GM19438 (cell line): Measurements from ENCODE around the gene MYOZ3.

Experiments
- ATAC-seq: cut with Tn5 transposase; IDR thresholded peaks from one replicate; pipeline ENCODE4 v1.9.1; 2021; ENCODE audit warnings: low read depth; ENCODE audit not compliant: unreplicated experiment

MYOZ3 gene

DNA sequence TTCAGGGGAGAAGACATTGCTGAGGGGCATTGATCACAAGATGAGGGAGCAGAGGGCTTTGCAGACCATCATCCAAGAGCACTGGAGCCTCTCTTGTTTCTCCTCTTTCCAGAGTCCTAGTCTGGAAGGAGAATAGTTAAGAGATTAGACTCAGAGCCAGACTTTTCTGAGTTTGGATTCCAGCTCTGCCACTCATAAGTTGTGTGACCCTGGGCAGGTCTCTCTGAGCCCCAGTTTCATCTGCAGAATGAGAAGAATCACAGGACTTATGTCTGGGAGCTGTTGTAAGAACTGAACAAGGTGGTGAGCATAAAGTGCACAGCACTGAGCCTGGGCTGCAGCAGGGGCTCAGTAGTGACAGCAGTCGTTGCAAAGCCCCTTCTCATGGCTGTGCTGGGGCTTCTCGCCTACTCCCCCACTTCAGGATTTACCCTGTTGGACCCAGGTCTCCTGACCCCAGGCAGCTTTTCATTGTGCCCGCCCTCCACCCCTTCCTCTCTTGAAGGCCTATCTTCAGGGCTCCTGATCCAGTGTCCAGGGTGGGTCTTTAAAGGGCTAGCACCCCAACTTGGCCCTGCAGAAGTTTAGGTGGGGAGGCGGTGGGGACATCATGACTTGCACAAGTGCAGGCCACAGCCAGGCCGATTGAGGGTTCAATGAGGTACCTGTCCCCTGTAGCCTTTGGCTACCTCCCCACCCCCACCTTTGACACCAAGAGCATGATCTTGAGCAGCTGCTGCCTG, 19.1 kb upstream of the MYOZ3 start:
- ATAC-seq: no peak

DNA sequence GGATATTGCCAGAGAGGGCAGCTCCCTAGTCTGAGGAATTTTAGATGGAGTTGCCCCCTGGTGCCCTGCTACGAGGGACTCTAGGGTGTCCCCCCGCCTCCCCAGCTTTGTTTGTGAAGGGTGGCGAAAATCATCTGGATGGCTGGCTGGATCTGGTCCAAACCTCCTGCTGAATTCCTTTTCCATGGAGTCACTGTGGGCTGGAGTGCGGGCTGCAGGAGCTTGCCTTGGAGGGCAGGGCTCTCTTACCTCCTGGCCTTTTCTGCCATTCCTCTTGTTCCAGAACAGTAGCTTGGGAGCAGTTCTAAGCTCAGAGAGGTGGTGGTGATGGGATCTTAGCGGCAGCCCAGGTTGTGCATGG, 18.5 kb upstream of the MYOZ3 start:
- ATAC-seq: no peak

DNA sequence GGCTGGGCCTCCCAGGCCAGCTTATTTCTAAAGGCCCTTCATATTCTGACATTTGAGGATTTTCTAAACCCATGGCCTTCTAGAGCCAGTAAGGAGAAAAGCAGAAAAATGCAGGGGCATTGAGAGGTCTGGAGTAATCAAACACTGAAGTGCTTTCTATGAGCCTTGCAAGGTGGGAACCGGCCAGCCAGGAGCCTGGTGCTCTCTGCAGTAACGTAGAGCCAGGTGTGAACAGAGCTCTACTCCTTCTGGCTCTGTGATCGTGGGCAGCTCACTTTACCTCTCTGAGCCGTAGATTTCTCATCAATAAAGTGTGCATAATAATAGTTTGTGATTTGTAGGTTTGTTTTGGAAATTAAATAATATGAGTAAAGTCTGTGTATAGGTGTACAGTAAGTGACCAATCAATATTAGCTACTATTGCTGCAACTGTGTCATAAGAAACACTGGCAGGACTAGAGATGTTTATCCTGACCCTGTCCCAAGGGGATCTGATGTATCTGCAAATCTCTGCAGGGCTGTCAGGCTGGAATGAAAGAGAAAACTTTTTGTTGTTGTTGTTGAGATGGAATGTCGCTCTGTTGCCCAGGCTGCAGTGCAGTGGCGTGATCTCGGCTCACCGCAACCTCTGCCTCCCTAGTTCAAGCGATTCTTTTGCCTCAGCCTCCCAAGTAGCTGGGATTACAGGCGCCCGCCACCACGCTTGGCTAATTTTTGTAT, 17.9 kb upstream of the MYOZ3 start:
- no peak for ATAC-seq

DNA sequence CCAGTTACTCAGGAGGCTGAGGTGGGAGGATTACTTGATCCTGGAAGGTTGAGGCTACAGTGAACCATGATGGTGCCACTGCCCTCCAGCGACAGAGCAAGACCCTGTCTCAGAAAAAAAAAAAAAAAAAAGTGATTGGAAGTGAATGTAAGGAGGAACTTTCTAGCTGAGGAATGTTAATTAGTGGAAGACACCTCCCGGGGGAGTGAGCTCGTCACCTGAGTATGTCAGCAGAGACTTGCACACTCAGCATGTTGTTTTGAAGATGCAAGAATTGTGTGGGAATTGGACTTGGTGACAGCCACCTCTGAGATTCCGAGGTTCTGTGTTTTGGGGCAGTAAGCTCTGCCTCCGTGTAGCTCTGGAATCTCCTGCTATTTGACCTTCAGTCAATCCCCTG, 17.0 kb upstream of the MYOZ3 start:
- no peak for ATAC-seq

DNA sequence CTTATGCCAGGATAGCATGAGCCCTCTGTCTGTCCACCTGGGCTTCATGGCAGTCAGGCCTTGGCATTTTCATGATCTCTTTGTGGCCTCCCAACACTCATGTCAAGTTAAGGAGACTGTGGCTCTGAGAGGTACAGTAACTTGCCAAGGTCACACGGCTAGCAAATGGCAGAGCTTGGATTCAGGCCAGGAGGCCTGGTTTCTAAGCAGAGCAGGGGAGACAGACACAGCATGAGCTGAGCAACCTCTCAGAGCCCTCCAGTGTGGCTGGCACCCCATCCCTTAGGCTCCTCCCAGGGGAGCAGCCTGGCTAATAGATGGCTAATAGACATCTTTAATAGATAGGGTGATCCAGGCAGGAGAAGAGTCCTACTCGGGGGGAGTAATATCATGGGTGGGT, 16.5 kb upstream of the MYOZ3 start:
- ATAC-seq: no peak

DNA sequence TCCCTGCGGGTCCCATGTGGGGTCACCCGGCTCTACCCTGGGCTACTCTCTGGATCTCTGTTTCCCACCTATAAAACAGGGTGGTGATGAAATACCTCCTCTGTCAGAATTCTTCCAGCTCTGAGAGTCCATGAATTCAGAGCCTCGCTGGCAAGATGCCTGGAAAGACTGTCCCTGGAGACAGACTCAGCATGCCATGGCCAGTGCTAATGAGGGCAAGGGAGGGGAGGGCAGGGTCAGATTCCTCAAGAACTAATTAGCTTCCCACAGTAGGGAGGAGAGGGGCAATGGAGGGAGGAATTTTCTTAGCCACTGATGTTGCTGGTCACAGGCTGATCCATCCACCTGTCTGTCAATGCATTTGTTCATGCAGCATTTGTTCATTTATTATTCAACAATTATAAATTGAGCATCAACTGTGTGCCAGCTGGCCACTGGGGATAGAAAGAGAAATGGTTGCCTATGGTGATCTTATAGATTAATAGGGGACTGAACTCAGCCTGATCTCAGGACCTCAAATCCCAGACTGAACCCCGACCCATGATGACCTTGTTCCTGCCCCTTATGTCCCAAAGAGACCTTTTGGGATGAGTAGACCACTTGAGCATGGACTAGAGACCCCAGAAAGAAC, 15.9 kb upstream of the MYOZ3 start:
- no peak for ATAC-seq

DNA sequence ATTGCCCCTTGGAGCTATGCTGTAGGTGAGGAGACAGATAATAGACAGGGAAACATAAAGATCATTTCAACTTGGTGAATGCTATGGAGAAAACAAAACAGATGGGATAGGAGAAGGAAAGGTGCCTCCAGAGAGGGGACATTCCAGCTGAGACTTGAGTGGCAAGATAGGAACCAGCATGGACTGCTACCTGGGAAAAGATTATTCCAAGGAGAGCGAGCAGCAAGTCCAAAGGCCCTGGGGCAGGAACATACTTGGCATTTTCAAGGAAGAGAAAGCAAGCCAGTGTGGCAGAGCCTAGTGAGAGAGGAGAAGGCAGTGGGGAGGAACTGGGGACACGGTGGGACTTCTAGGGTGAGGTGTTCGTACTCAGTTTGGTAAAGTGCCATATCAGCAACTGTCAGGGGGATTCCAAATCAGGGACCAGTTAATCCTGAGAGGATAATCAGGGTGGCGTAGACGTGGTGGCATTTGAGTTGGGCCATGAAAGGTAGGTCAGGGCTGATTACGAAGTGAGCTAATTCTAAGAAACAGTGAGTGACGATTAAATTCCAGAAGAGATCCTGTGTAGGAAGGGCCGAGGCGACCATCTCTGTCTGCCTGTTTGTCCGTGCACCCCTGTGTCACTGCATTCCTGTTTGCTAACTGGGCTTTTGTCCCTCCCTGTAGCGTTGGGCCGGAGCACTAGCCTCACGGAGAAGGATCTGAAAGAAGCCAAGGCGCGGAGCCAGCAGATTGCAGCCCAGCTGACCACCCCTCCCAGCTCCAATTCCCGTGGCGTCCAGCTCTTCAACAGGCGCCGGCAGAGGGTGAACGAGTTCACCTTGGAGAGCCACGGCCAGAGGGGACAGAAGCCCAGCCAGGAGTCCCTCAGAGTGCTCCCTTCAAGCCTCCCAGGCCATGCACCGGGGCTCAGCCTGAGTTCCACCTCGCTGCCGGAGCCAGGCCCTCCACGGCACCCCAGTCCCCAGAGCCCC, 13.5 kb upstream of the MYOZ3 start:
- no peak for ATAC-seq

DNA sequence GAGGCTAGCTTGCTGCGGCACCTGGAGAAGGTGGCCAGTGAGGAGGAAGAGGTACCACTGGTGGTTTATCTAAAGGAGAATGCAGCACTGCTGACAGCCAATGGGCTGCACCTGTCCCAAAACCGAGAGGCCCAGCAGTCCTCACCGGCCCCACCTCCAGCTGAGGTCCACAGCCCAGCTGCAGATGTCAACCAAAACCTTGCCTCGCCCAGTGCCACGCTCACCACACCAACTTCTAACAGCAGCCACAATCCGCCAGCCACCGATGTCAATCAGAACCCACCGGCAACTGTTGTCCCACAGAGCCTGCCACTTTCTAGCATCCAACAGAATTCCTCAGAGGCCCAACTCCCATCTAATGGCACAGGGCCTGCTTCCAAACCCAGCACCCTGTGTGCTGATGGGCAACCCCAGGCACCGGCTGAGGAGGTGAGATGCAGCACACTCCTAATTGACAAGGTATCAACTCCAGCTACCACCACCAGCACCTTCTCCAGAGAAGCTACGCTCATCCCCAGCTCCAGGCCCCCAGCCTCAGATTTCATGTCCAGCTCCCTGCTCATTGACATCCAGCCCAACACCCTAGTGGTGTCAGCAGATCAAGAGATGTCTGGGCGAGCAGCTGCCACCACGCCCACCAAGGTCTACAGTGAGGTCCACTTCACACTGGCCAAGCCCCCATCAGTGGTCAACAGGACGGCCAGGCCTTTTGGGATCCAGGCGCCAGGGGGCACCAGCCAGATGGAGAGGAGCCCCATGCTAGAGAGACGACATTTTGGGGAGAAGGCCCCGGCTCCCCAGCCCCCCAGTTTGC, 12.6 kb upstream of the MYOZ3 start:
- ATAC-seq: no peak

DNA sequence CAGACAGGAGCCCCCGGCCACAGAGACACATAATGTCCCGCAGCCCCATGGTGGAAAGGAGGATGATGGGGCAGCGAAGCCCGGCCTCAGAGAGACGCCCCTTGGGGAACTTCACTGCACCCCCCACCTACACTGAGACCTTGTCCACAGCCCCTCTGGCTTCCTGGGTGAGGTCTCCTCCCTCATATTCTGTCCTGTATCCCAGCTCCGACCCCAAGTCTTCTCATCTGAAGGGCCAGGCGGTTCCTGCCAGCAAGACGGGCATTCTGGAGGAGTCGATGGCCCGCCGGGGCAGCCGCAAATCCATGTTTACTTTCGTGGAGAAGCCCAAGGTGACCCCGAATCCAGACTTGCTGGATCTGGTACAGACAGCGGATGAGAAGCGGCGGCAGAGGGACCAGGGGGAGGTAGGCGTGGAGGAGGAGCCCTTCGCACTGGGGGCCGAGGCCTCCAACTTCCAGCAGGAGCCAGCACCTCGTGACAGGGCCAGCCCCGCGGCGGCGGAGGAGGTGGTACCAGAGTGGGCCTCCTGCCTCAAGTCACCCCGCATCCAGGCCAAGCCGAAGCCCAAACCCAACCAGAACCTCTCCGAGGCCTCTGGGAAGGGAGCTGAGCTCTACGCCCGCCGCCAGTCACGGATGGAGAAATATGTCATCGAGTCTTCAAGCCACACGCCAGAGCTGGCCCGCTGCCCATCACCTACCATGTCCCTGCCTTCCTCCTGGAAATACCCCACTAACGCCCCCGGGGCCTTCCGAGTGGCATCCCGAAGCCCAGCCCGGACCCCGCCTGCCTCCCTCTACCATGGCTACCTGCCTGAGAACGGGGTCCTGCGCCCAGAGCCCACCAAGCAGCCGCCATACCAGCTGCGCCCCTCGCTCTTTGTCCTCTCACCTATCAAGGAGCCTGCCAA, 11.7 kb upstream of the MYOZ3 start:
- no peak for ATAC-seq

DNA sequence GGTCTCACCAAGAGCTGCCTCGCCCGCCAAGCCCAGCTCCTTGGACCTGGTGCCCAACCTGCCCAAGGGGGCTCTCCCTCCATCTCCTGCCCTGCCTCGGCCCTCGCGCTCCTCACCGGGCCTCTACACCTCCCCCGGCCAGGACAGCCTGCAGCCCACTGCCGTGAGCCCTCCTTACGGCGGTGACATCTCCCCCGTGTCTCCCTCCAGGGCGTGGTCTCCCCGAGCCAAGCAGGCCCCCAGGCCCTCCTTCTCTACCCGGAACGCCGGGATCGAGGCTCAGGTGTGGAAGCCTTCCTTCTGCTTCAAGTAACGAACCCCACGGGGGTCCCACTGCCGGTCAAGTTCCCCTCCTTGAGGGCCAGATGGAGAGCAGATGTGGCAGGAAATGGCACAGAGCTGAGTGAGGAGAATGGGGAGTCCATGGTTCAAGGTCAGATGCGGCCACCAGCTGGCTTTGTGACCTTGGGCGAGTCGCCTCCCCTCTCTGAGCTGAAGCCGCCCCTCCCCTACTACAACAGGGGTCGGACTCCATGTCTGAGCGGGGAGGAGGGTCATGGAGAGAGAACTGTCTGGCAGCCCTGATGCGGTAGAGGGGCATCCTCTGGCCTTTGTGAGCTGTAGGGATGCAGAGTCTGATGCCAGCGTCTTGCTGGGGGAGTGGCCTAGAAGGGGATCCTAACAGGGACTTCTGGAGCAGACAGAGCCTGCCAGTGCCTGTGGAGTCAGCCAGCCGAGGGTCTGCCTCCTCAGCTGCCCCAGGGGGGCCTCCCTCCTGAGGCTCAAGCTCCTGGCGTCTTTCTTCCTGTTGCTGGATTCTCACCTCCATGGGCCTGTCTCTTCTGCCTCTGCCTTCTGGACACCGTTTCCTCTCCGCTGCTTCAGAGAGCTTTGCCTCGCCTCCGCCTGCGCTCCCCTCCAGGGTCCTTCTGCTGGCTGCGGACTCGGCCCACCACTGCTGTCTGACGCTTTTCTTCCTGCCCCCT, 10.7 kb upstream of the MYOZ3 start:
- ATAC-seq: no peak

DNA sequence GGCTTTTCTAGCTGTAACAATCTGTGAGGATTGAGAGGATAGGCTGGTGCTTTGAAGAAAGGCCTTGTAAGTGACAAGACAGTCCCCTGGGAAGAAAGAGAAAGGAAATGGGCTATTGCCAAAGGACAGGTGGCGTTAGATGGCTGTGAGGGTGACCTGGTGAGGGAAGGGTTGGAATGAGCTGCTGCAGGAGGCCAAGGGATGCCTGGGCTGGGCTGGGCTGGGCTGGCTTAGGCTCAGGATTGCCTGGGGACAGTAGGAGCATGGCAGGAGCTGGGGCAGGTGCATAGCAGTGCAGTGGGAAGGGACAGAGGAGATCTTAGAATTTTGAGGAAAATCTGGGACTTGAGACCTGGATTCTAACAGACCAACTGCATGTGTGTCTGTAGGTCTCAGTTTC, 9.7 kb upstream of the MYOZ3 start:
- ATAC-seq: no peak

DNA sequence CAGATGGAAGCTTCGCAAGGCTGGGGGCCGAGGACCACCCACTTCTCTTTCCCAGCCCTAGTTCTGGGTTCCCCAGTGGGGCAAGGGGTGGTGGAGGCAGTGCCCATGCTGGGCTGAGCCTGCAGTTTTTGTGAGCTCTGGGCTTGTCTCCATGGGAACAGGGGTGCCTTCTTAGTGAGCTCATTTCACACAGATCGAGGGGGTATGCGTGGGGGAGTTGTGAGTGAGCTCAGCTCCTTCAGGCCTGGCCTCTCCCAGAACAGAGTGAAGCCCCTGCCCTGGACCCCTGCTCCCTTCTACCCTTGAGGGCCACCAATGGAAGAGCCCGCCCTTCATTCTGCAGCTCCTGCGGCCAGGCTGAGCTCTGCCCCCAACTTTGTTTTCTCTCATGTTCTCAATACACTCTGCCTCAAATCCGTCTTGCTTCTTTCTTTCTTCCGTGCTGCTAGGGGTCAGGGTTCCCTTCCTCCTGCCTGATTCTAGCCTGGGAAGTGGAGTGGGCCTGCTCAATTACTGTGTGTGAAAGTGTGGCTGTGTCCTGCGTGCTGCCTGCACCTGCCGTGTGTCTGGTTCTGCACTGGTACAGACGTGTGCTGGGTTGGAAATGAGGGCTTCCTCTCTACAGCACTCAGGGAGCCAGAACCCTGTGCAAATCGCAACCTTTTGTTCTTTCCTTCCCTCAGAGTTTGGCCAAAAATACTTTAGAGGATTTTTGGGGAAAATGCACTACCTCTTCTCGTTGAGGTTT, 9.0 kb upstream of the MYOZ3 start:
- no peak for ATAC-seq

DNA sequence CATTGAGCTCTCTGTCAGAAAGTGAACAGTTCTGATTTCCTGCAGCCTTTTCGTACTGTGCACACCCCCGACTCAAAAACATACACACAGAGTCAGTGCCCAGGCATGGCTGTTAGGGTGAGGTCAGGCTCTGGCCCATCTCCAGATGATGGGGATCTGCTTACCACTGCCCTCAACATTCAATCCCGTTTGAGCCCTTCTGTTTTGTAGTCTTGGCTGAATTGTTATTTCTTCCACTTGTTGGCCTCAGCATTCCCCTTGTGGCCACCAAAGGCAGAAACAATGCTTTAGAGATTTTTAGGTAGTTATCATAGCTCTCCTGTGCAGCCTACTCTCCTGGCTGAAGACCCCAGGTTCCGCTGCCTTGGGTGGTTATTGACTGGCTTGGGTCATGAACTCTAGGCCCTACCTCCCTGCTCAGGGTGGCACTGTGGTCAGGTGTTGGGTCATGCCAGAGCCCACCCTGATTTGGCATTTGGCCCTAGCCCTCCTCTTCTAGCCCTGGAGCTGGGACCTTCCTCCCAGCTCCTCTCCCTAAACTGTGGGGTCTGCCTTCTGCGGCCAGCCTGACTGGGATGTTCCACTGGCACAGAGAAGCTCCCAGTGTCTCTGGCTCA, 7.8 kb upstream of the MYOZ3 start:
- ATAC-seq: no peak

DNA sequence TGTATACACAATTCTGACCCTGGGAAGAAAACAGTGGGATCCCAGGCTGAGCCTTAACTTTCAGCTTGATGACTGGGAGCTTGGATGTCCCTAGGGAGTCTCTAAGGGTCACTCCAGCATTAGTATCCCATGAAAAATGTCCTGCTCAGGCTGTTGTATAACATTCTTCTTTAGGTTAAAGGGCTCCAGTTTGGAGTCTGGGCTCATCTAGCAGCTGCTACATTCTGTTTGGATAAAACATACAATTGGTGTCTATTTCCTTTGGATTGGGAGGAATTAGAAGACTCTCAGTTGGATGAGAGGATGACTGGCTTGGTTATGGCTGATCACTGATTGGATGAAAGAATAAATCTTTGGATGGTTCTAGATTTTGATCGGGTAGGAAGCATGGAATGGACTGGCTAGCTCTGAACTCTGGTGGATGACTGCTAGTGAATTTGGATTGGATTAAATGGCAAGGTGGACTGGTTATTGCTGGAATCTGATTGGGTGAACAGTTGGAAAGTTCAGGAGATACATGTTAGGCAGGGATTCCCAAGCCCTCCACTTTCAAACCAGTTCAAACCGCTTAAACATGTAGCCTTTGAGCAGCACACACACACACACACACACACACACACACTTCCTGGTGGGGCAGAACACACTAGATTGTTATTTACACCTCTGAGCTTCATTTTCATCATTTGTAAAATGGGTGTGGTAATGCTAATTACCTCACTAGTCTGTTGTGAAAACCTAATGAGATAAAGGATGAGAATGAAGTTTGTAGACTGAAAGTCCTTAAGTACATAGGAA, 7.1 kb upstream of the MYOZ3 start:
- no peak for ATAC-seq

DNA sequence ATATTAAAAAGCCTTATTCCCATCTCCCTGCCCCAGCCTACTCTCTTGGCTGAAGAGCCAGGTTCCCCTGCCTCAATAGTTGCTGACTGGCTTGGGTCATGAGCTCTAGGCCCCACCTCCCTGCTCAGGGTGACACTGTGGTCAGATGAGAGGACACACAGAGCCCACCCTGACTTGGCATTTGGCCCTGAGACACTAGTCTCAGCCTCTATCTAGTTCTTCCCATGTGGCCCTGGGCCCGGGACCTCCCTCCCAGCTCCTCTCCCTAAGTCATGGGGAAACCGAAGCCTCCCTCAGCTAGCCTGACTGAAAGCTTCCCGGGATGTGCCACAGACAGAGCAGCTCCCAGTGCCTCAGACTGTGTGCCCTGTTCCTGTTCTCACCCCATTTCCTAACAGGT, 5.8 kb upstream of the MYOZ3 start:
- ATAC-seq: no peak
